ENCODE data around the gene RUFY4. TPM values are rescaled to one million over a fixed set of nuclear protein-coding genes. Genes with fewer than 3 reads are reported as not detected.
A peak's percentile ranks its signal among the peaks of the same experiment; 100 is the strongest.

Gene RUFY4
- total RNA-seq, 1 donor from 2014 or later = not detected

DNA sequence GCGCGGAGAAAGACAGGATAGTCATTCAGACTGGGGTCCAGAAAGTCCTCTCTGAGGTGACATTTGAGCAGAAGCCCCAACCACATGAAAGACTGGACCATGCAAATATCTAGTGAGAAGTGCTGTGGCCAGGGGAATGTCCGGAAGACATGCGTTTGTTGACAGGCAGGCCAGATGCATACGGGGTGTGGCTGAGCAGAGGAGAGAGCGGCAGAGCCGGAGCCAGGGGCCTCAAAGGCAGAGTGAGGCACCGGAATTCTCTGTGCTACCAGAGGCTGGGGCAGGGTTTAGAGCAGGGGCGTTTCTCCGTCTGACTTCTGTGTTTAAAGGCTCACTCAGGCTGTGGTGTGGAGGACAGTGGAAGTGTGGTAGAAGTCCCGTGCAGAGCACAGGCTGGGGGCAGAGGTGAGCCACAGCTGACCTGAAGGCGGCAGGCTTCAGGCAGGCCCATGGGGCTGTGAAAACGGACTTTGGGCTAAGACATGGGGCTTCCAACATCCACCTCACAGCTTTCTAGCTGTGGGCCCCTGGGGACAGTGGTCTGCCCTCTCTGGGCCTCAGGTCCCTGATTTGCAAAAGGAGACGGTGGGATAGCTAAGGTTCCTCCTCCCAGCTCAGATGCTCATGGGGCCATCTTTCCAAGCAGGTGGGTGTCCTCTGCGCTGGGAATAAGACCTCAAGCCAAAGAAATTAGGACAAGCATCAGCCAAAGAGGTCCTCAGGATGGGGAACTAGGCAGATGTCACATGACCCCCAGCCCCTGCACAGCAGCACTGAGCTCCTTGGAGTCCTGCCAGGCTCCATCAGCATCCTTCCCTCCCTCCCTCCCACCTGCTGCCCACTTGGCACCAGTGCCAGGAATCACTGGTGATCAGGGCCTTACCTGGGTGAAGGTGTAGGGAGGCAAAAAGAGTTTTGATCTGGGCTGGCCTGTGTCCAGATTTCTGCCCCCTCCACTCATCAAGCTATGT is 11.2 kb downstream of the RUFY4 start:
- Histone ChIP-seq H4K20me1 (ENCODE audit: insufficient read depth, low read length) (no peaks in the 10 kb centered on the region), H3K4me3 (ENCODE audit: insufficient read depth, low read depth, low read length) (no peak overlapping the region), H3K9me3 (ENCODE audit: insufficient read depth, low read depth, low read length) (no peaks in the 10 kb centered on the region), H3K36me3 (ENCODE audit: insufficient read depth, low read length) (no peaks in the 10 kb centered on the region), H2AFZ (ENCODE audit: low read depth, low read length) (no peak overlapping the region), H3K4me2 (ENCODE audit: low read length) (no peak overlapping the region), H3K27me3 (ENCODE audit: insufficient read depth, low read length) (peaks cover 6% of the 10 kb centered on the region), H3K79me2 (ENCODE audit: insufficient read depth, low read length) (no peaks in the 10 kb centered on the region), H3K27ac (ENCODE audit: low read depth, low read length) (no peak overlapping the region), H3K9ac (ENCODE audit: low read length) (no peak overlapping the region), H3K4me1 (ENCODE audit: insufficient read depth, low read length) (peaks cover 10% of the 10 kb centered on the region)
- Mint-ChIP-seq H3K9me3 (ENCODE audit: unreplicated experiment) (peaks cover 2% of the 10 kb centered on the region), H3K4me3 (ENCODE audit: unreplicated experiment) (no peak overlapping the region), H3K27ac (ENCODE audit: unreplicated experiment) (peak overlapping the region; percentile 24), H3K36me3 (ENCODE audit: low read depth, unreplicated experiment) (no peaks in the 10 kb centered on the region), H3K27me3 (ENCODE audit: low read depth, unreplicated experiment) (peaks cover 16% of the 10 kb centered on the region), H3K4me1 (ENCODE audit: low read depth, unreplicated experiment) (peaks cover 27% of the 10 kb centered on the region)
- TF ChIP-seq EZH2 (IDR thresholded peaks at IDR 0.05; ENCODE audit: insufficient read depth, low read length) = no peak
- TF ChIP-seq, protein P1, sequence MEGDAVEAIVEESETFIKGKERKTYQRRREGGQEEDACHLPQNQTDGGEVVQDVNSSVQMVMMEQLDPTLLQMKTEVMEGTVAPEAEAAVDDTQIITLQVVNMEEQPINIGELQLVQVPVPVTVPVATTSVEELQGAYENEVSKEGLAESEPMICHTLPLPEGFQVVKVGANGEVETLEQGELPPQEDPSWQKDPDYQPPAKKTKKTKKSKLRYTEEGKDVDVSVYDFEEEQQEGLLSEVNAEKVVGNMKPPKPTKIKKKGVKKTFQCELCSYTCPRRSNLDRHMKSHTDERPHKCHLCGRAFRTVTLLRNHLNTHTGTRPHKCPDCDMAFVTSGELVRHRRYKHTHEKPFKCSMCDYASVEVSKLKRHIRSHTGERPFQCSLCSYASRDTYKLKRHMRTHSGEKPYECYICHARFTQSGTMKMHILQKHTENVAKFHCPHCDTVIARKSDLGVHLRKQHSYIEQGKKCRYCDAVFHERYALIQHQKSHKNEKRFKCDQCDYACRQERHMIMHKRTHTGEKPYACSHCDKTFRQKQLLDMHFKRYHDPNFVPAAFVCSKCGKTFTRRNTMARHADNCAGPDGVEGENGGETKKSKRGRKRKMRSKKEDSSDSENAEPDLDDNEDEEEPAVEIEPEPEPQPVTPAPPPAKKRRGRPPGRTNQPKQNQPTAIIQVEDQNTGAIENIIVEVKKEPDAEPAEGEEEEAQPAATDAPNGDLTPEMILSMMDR (IDR thresholded peaks at IDR 0.05; ENCODE audit: insufficient read depth, low read depth, low read length) = no peak
- FAIRE-seq (no peak), DNase-seq (ENCODE audit: low read depth) (no peak)

DNA sequence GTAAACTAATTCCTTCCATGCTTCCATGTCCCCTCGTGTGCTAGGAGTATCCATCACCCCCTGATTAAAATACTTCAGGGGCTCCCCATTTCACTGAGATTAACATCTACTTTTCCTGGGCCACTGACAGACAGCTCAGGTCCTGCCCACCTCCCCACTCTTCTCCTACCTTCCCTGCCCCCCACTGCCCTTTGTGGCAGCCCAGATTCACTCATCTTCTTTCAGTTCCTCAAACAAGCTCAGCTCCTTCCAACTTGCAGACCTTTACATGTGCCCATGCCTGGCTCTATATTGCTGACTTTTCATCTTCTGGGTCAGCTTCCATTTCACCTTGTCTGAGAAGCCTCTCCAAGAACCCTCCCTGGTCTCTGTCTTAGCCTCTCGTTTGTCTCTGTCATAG is 12.0 kb downstream of the RUFY4 start:
- H3K36me3 ChIP-seq (ENCODE audit: insufficient read depth, low read length) = no peaks in the 10 kb centered on the region
- peaks cover 4% of the 10 kb centered on the region for H3K9me3 Mint-ChIP-seq (ENCODE audit: unreplicated experiment)

More for the DNA sequence above, 12.0 kb downstream of the RUFY4 start:
- H3K4me1 Mint-ChIP-seq (ENCODE audit: low read depth, unreplicated experiment) = peaks cover 27% of the 10 kb centered on the region
- Histone ChIP-seq H3K27me3 (ENCODE audit: insufficient read depth, low read length) (peaks cover 6% of the 10 kb centered on the region), H3K9me3 (ENCODE audit: insufficient read depth, low read depth, low read length) (no peaks in the 10 kb centered on the region), H3K4me2 (ENCODE audit: low read length) (no peak overlapping the region), H3K79me2 (ENCODE audit: insufficient read depth, low read length) (no peaks in the 10 kb centered on the region), H3K27ac (ENCODE audit: low read depth, low read length) (peak overlapping the region; percentile 17), H3K4me3 (ENCODE audit: insufficient read depth, low read depth, low read length) (no peak overlapping the region), H4K20me1 (ENCODE audit: insufficient read depth, low read length) (no peaks in the 10 kb centered on the region), H3K4me1 (ENCODE audit: insufficient read depth, low read length) (peaks cover 10% of the 10 kb centered on the region), H3K9ac (ENCODE audit: low read length) (no peak overlapping the region), H2AFZ (ENCODE audit: low read depth, low read length) (no peak overlapping the region)
- peak overlapping the region; percentile 43 for H3K27ac Mint-ChIP-seq (ENCODE audit: unreplicated experiment)
- DNase-seq (ENCODE audit: low read depth) = no peak
- peaks cover 15% of the 10 kb centered on the region for H3K27me3 Mint-ChIP-seq (ENCODE audit: low read depth, unreplicated experiment)
- FAIRE-seq = no peak
- no peak for TF ChIP-seq EZH2 (IDR thresholded peaks at IDR 0.05; ENCODE audit: insufficient read depth, low read length)
- TF ChIP-seq, protein P1 (IDR thresholded peaks at IDR 0.05; ENCODE audit: insufficient read depth, low read depth, low read length) = no peak
- no peak overlapping the region for H3K4me3 Mint-ChIP-seq (ENCODE audit: unreplicated experiment)
- no peaks in the 10 kb centered on the region for H3K36me3 Mint-ChIP-seq (ENCODE audit: low read depth, unreplicated experiment)

Measured in astrocyte (in vitro differentiated cells and primary cell).